ENCODE measurements around the gene ATAD3C.
"Not testable (repeated sequence)": the region's sequence is repeated elsewhere in the genome, so short reads cannot be mapped to it uniquely, and the experiment has no call there.

Gene ATAD3C

DNA sequence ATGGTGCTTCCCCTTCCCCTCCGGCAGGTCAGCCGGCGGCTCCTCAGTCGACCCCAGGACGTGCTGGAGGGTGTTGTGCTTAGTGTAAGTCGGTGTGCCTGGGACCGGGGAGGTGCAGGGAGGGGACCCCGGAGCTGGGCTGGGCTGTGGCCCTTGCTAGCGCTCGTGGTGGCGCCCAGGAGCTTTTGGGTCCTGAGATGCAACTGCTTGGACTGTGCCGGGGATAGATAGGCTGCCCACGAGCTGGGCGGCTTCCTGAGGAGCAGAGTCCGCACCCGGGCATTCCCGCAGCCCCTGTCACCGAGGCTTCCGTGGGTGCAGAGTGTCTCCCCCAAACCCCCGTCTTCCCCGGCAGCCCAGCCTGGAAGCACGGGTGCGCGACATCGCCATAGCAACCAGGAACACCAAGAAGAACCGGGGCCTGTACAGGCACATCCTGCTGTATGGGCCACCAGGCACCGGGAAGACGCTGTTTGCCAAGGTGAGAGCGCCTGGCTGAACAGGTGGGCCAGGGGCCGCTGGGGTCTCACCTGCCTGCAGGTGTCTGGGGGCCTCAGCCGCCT, 36.3 kb downstream of the ATAD3C start:
- H3K9me3 ChIP-seq (ENCODE audit: control insufficient read depth in 1 of 2, low read length in 2 of 2); H3K4me1 ChIP-seq (ENCODE audit: control insufficient read depth in 1 of 2, insufficient read depth in 2 of 2, low read length in 2 of 2); H3K27me3 ChIP-seq (ENCODE audit: low read depth, low read length); H3K27ac ChIP-seq (ENCODE audit: low read length); H3K4me3 ChIP-seq (ENCODE audit: low read depth in 1 of 2, low read length in 2 of 2): not testable (repeated sequence)
- peaks cover 5 to 66% of the 10 kb centered on the region in 2 donors for H3K36me3 ChIP-seq (ENCODE audit: control insufficient read depth in 1 of 2, insufficient read depth in 2 of 2, low read length in 2 of 2)

- Histone ChIP-seq H3K4me3 (ENCODE audit: low read depth in 1 of 2, low read length in 2 of 2) (no peak overlapping the region), H3K9me3 (ENCODE audit: control insufficient read depth in 1 of 2, low read length in 2 of 2) (peaks cover 0 to 3% of the 10 kb centered on the region in 2 donors), H3K27me3 (ENCODE audit: low read depth, low read length) (no peaks in the 10 kb centered on the region), H3K4me1 (ENCODE audit: control insufficient read depth in 1 of 2, insufficient read depth in 2 of 2, low read length in 2 of 2) (no peaks in the 10 kb centered on the region), H3K27ac (ENCODE audit: low read length) (no peak overlapping the region), H3K36me3 (ENCODE audit: control insufficient read depth in 1 of 2, insufficient read depth in 2 of 2, low read length in 2 of 2) (peaks cover 9 to 74% of the 10 kb centered on the region in 2 donors)
Observed at GRCh38 chr1:1487701-1488100, 38.2 kb downstream of the ATAD3C start.

- Histone ChIP-seq H3K27me3 (ENCODE audit: low read depth, low read length) (no peaks in the 10 kb centered on the region), H3K9me3 (ENCODE audit: control insufficient read depth in 1 of 2, low read length in 2 of 2) (peaks cover 0 to 12% of the 10 kb centered on the region in 2 donors), H3K4me3 (ENCODE audit: low read depth in 1 of 2, low read length in 2 of 2) (no peak overlapping the region), H3K36me3 (ENCODE audit: control insufficient read depth in 1 of 2, insufficient read depth in 2 of 2, low read length in 2 of 2) (peaks cover 12 to 71% of the 10 kb centered on the region in 2 donors), H3K4me1 (ENCODE audit: control insufficient read depth in 1 of 2, insufficient read depth in 2 of 2, low read length in 2 of 2) (no peaks in the 10 kb centered on the region), H3K27ac (ENCODE audit: low read length) (no peak overlapping the region)
Observed at GRCh38 chr1:1489231-1489630, 39.7 kb downstream of the ATAD3C start.

DNA sequence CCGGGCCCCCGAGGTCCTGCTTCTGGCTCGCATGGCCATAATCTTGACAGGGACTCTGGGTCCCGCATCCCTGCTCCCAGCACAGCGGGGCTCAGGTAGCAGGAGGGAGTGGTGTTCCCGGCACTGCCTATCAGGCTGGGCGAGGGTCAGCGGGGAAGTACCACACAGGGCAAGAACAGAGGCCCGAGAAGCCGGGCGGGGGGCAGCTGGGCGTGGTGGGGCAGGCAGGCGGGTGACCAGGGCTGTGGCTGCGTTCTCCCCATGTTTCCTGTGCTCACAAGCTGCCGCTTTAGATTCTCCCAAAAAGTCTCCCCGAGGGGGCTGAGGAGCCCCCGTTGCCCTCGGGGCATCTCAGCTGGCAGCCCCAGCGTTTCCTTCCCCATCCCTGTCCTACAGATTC, 40.4 kb downstream of the ATAD3C start:
- no peak overlapping the region for H3K4me3 ChIP-seq (ENCODE audit: low read depth in 1 of 2, low read length in 2 of 2)
- H3K27ac ChIP-seq (ENCODE audit: low read length), result no peak overlapping the region
- no peaks in the 10 kb centered on the region for H3K4me1 ChIP-seq (ENCODE audit: control insufficient read depth in 1 of 2, insufficient read depth in 2 of 2, low read length in 2 of 2)
- H3K9me3 ChIP-seq (ENCODE audit: control insufficient read depth in 1 of 2, low read length in 2 of 2), result peaks cover 0 to 12% of the 10 kb centered on the region in 2 donors
- H3K36me3 ChIP-seq (ENCODE audit: control insufficient read depth in 1 of 2, insufficient read depth in 2 of 2, low read length in 2 of 2), result peaks cover 12 to 73% of the 10 kb centered on the region in 2 donors
- H3K27me3 ChIP-seq (ENCODE audit: low read depth, low read length), result no peaks in the 10 kb centered on the region

GRCh38 chr1:1490633-1491230, 41.2 kb downstream of the ATAD3C start:
- H3K9me3 ChIP-seq (ENCODE audit: control insufficient read depth in 1 of 2, low read length in 2 of 2), result peaks cover 0 to 12% of the 10 kb centered on the region in 2 donors
- H3K4me3 ChIP-seq (ENCODE audit: low read depth in 1 of 2, low read length in 2 of 2), result no peak overlapping the region
- peaks cover 12 to 80% of the 10 kb centered on the region in 2 donors for H3K36me3 ChIP-seq (ENCODE audit: control insufficient read depth in 1 of 2, insufficient read depth in 2 of 2, low read length in 2 of 2)
- H3K27me3 ChIP-seq (ENCODE audit: low read depth, low read length), result no peaks in the 10 kb centered on the region
- no peaks in the 10 kb centered on the region for H3K4me1 ChIP-seq (ENCODE audit: control insufficient read depth in 1 of 2, insufficient read depth in 2 of 2, low read length in 2 of 2)
- no peak overlapping the region for H3K27ac ChIP-seq (ENCODE audit: low read length)

- no peaks in the 10 kb centered on the region for H3K27me3 ChIP-seq (ENCODE audit: low read depth, low read length)
- no peaks in the 10 kb centered on the region for H3K4me1 ChIP-seq (ENCODE audit: control insufficient read depth in 1 of 2, insufficient read depth in 2 of 2, low read length in 2 of 2)
- peaks cover 12 to 78% of the 10 kb centered on the region in 2 donors for H3K36me3 ChIP-seq (ENCODE audit: control insufficient read depth in 1 of 2, insufficient read depth in 2 of 2, low read length in 2 of 2)
- no peak overlapping the region for H3K4me3 ChIP-seq (ENCODE audit: low read depth in 1 of 2, low read length in 2 of 2)
- no peak overlapping the region for H3K27ac ChIP-seq (ENCODE audit: low read length)
- peaks cover 0 to 12% of the 10 kb centered on the region in 2 donors for H3K9me3 ChIP-seq (ENCODE audit: control insufficient read depth in 1 of 2, low read length in 2 of 2)
Observed at GRCh38 chr1:1491601-1492000, 42.1 kb downstream of the ATAD3C start.

DNA sequence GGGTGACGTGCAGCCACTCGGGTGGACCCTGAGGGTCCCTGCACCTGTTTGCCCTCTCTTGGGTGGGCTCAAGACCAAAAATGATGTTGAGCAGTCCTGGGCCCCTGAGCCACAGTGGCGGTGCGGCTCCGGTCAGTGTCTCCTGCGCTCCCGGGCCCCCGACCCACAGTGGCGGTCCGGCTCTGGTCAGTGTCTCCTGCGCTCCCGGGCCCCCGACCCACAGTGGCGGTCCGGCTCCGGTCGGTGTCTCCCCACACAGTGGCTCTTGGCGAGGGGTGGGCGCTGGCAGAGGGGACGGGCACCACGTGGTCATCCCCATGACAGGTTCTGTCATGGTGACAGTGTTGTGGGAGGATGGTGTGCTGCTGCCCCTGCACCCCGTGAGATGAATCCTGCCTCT, 44.8 kb downstream of the ATAD3C start:
- Histone ChIP-seq H3K9me3 (ENCODE audit: control insufficient read depth in 1 of 2, low read length in 2 of 2) (peaks cover 0 to 12% of the 10 kb centered on the region in 2 donors), H3K36me3 (ENCODE audit: control insufficient read depth in 1 of 2, insufficient read depth in 2 of 2, low read length in 2 of 2) (peaks cover 7 to 59% of the 10 kb centered on the region in 2 donors)
- not testable (repeated sequence) for H3K27ac ChIP-seq (ENCODE audit: low read length)

GRCh38 chr1:1495461-1495975, 46.0 kb downstream of the ATAD3C start:
- H3K36me3 ChIP-seq (ENCODE audit: control insufficient read depth in 1 of 2, insufficient read depth in 2 of 2, low read length in 2 of 2), result peaks cover 7 to 48% of the 10 kb centered on the region in 2 donors
- not testable (repeated sequence) for H3K27me3 ChIP-seq (ENCODE audit: low read depth, low read length); H3K27ac ChIP-seq (ENCODE audit: low read length)

More for the DNA sequence above, 44.8 kb downstream of the ATAD3C start:
- H3K4me3 ChIP-seq (ENCODE audit: low read depth in 1 of 2, low read length in 2 of 2); H3K4me1 ChIP-seq (ENCODE audit: control insufficient read depth in 1 of 2, insufficient read depth in 2 of 2, low read length in 2 of 2); H3K27me3 ChIP-seq (ENCODE audit: low read depth, low read length): not testable (repeated sequence)

GRCh38 chr1:1504777-1505365, 55.4 kb downstream of the ATAD3C start:
- H3K9me3 ChIP-seq (ENCODE audit: control insufficient read depth in 1 of 2, low read length in 2 of 2); H3K4me3 ChIP-seq (ENCODE audit: low read depth in 1 of 2, low read length in 2 of 2); H3K27me3 ChIP-seq (ENCODE audit: low read depth, low read length); H3K4me1 ChIP-seq (ENCODE audit: control insufficient read depth in 1 of 2, insufficient read depth in 2 of 2, low read length in 2 of 2); H3K36me3 ChIP-seq (ENCODE audit: control insufficient read depth in 1 of 2, insufficient read depth in 2 of 2, low read length in 2 of 2); H3K27ac ChIP-seq (ENCODE audit: low read length): not testable (repeated sequence)

More at GRCh38 chr1:1495461-1495975, 46.0 kb downstream of the ATAD3C start:
- not testable (repeated sequence) for H3K4me3 ChIP-seq (ENCODE audit: low read depth in 1 of 2, low read length in 2 of 2); H3K4me1 ChIP-seq (ENCODE audit: control insufficient read depth in 1 of 2, insufficient read depth in 2 of 2, low read length in 2 of 2)
- H3K9me3 ChIP-seq (ENCODE audit: control insufficient read depth in 1 of 2, low read length in 2 of 2), result peaks cover 0 to 12% of the 10 kb centered on the region in 2 donors

DNA sequence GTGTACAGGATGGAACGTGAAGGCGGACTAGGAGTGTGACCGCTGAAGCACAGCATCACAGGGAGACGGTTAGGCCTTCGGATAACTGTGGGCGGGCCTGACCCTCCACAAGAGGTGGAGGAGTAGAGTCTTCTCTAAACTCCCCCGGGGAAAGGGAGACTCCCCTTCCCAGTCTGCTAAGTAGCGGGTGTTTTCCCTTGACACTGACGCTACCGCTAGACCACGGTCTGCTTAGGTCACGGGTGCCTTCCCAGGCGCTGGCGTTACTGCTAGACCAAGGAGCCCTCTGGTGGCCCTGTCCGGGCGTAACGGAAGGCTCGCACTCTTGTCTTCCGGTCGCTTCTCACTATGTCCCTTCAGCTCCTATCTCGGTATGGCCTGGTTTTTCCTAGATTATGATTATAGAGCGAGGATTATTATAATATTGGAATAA, 55.9 kb downstream of the ATAD3C start:
- H3K9me3 ChIP-seq (ENCODE audit: control insufficient read depth in 1 of 2, low read length in 2 of 2); H3K27ac ChIP-seq (ENCODE audit: low read length); H3K4me1 ChIP-seq (ENCODE audit: control insufficient read depth in 1 of 2, insufficient read depth in 2 of 2, low read length in 2 of 2); H3K27me3 ChIP-seq (ENCODE audit: low read depth, low read length); H3K36me3 ChIP-seq (ENCODE audit: control insufficient read depth in 1 of 2, insufficient read depth in 2 of 2, low read length in 2 of 2); H3K4me3 ChIP-seq (ENCODE audit: low read depth in 1 of 2, low read length in 2 of 2): not testable (repeated sequence)

DNA sequence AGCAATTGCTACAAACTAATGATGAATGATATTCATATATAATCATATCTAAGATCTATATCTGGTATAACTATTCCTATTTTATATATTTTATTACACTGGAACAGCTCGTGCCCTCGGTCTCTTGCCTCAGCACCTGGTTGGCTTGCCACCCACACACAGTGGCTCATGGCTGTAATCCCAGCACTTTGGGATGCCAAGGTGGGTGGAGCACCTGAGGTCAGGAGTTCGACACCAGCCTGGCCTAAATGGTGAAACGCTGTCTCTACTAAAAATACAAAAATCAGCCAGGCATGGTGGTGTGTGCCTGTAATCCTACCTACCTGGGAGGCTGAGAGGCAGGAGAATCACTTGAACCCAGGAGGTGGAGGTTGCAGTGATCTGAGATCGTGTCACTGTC, 56.3 kb downstream of the ATAD3C start:
- not testable (repeated sequence) for H3K36me3 ChIP-seq (ENCODE audit: control insufficient read depth in 1 of 2, insufficient read depth in 2 of 2, low read length in 2 of 2); H3K4me3 ChIP-seq (ENCODE audit: low read depth in 1 of 2, low read length in 2 of 2); H3K4me1 ChIP-seq (ENCODE audit: control insufficient read depth in 1 of 2, insufficient read depth in 2 of 2, low read length in 2 of 2); H3K9me3 ChIP-seq (ENCODE audit: control insufficient read depth in 1 of 2, low read length in 2 of 2); H3K27ac ChIP-seq (ENCODE audit: low read length); H3K27me3 ChIP-seq (ENCODE audit: low read depth, low read length)

Measured in muscle layer of duodenum (tissue), 2 donors.